GM19193 (cell line): ENCODE measurements around the gene KRT6C.

Experiments used
- POLR2A ChIP-seq: IDR thresholded peaks from 4 replicates; pipeline ENCODE4 v1.6.1; 2011; ENCODE audit not compliant: insufficient read depth, insufficient read length; ENCODE audit errors: extremely low read depth

KRT6C gene

GRCh38 chr12:52473768-52474167, at the start of gene KRT6C:
Gene KRT6C (minus strand): TSS chr12:52473805. CDS start chr12:52473737, 68 bp downstream.
- TF ChIP-seq POLR2A, result no peak

- TF ChIP-seq POLR2A, result no peak
These were observed 48.9 kb upstream of the KRT6C start for GRCh38 chr12:52522346-52523011.

- TF ChIP-seq POLR2A, result no peak
These were observed 48.1 kb upstream of the KRT6C start for GRCh38 chr12:52521568-52522266.

- no peak for TF ChIP-seq POLR2A
These were observed 47.6 kb upstream of the KRT6C start for GRCh38 chr12:52521175-52521567.

- no peak for TF ChIP-seq POLR2A
These were observed 46.4 kb upstream of the KRT6C start, which contains the start of gene KRT5 for GRCh38 chr12:52519826-52520662. Gene KRT5 (minus strand): TSS chr12:52520394. CDS start chr12:52520296, 98 bp downstream.

- TF ChIP-seq POLR2A, result no peak
These were observed 45.7 kb upstream of the KRT6C start for GRCh38 chr12:52519387-52519703.

- TF ChIP-seq POLR2A, result no peak
These were observed 45.2 kb upstream of the KRT6C start for GRCh38 chr12:52518574-52519386.

- no peak for TF ChIP-seq POLR2A
These were observed 44.3 kb upstream of the KRT6C start for GRCh38 chr12:52517888-52518287.

- TF ChIP-seq POLR2A, result no peak
These were observed 43.6 kb upstream of the KRT6C start for GRCh38 chr12:52517005-52517835.

- TF ChIP-seq POLR2A, result no peak
These were observed 42.6 kb upstream of the KRT6C start for GRCh38 chr12:52515927-52516831.

GRCh38 chr12:52515319-52515646, 41.7 kb upstream of the KRT6C start:
- no peak for TF ChIP-seq POLR2A

GRCh38 chr12:52514471-52515318, 41.1 kb upstream of the KRT6C start:
- TF ChIP-seq POLR2A, result no peak
